ENCODE results near the gene AIP.
"Not testable (repeated sequence)": the region's sequence is repeated elsewhere in the genome, so short reads cannot be mapped to it uniquely, and the experiment has no call there.

DNA sequence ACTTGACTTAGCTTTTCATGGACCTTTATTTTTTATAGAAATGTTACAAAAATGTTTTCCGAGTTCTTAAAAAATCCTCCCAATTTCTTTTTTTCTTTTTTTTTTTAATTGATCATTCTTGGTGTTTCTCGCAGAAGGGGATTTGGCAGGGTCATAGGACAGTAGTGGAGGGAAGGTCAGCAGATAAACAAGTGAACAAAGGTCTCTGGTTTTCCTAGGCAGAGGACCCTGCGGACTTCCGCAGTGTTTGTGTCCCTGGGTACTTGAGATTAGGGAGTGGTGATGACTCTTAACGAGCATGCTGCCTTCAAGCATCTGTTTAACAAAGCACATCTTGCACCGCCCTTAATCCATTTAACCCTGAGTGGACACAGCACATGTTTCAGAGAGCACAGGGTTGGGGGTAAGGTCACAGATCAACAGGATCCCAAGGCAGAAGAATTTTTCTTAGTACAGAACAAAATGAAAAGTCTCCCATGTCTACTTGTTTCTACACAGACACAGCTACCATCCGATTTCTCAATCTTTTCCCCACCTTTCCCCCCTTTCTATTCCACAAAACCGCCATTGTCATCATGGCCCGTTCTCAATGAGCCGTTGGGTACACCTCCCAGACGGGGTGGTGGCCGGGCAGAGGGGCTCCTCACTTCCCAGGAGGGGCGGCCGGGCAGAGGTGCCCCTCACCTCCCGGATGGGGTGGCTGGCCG, 5.3 kb upstream of the AIP start:
- TF ChIP-seq, protein P1, sequence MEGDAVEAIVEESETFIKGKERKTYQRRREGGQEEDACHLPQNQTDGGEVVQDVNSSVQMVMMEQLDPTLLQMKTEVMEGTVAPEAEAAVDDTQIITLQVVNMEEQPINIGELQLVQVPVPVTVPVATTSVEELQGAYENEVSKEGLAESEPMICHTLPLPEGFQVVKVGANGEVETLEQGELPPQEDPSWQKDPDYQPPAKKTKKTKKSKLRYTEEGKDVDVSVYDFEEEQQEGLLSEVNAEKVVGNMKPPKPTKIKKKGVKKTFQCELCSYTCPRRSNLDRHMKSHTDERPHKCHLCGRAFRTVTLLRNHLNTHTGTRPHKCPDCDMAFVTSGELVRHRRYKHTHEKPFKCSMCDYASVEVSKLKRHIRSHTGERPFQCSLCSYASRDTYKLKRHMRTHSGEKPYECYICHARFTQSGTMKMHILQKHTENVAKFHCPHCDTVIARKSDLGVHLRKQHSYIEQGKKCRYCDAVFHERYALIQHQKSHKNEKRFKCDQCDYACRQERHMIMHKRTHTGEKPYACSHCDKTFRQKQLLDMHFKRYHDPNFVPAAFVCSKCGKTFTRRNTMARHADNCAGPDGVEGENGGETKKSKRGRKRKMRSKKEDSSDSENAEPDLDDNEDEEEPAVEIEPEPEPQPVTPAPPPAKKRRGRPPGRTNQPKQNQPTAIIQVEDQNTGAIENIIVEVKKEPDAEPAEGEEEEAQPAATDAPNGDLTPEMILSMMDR (IDR thresholded peaks at IDR 0.05) = not testable (repeated sequence)
- TF ChIP-seq POLR2AphosphoS5 (IDR thresholded peaks at IDR 0.05; ENCODE audit: low read depth, low read length); TCF7L2 (IDR thresholded peaks at IDR 0.05; ENCODE audit: low read depth, low read length); SIN3A (IDR thresholded peaks at IDR 0.05; ENCODE audit: borderline replicate concordance, insufficient read depth, low read depth, low read length): not testable (repeated sequence)
- TF ChIP-seq, protein P2, sequence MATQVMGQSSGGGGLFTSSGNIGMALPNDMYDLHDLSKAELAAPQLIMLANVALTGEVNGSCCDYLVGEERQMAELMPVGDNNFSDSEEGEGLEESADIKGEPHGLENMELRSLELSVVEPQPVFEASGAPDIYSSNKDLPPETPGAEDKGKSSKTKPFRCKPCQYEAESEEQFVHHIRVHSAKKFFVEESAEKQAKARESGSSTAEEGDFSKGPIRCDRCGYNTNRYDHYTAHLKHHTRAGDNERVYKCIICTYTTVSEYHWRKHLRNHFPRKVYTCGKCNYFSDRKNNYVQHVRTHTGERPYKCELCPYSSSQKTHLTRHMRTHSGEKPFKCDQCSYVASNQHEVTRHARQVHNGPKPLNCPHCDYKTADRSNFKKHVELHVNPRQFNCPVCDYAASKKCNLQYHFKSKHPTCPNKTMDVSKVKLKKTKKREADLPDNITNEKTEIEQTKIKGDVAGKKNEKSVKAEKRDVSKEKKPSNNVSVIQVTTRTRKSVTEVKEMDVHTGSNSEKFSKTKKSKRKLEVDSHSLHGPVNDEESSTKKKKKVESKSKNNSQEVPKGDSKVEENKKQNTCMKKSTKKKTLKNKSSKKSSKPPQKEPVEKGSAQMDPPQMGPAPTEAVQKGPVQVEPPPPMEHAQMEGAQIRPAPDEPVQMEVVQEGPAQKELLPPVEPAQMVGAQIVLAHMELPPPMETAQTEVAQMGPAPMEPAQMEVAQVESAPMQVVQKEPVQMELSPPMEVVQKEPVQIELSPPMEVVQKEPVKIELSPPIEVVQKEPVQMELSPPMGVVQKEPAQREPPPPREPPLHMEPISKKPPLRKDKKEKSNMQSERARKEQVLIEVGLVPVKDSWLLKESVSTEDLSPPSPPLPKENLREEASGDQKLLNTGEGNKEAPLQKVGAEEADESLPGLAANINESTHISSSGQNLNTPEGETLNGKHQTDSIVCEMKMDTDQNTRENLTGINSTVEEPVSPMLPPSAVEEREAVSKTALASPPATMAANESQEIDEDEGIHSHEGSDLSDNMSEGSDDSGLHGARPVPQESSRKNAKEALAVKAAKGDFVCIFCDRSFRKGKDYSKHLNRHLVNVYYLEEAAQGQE (IDR thresholded peaks at IDR 0.05; ENCODE audit: insufficient read depth in 1 of 2, low read depth in 2 of 2, low read length in 1 of 2) = not testable (repeated sequence)

Measured in Panc1 (cell line).